LHCN-M2 (cell line): Measurements from ENCODE around the gene KLRG1. TPM values are rescaled to one million over a fixed set of nuclear protein-coding genes. Genes with fewer than 3 reads are reported as not detected.

Experiments used
- DNase-seq: peaks from one replicate; pipeline ENCODE4 v3.0.0-alpha.2; 2012; ENCODE audit warnings: low read depth
- total RNA-seq: library from RNA; depleted of rRNA; stranded (reverse); fragments of >200 nt; gene quantifications from 2 replicates; pipeline ENCODE4 v1.2.3, GENCODE V29; 2014; rRNA removed

KLRG1 gene
- total RNA-seq, 1 experiment from 2014 or later = 0.52 TPM

GRCh38 chr12:9040484-9041186, 51.3 kb downstream of the KLRG1 start:
- no peak for DNase-seq

- DNase-seq = peak; percentile 62
Measured at GRCh38 chr12:9041321-9041720, 52.0 kb downstream of the KLRG1 start.

- no peak for DNase-seq
Measured at GRCh38 chr12:9043766-9044165, 54.4 kb downstream of the KLRG1 start.

- no peak for DNase-seq
Measured at GRCh38 chr12:9047105-9047504, 57.8 kb downstream of the KLRG1 start.

GRCh38 chr12:9048930-9049329, 59.6 kb downstream of the KLRG1 start:
- no peak for DNase-seq

GRCh38 chr12:9049520-9050133, 60.3 kb downstream of the KLRG1 start:
- peak; percentile 47 for DNase-seq

GRCh38 chr12:9050521-9051157, 61.3 kb downstream of the KLRG1 start:
- no peak for DNase-seq

GRCh38 chr12:9051158-9051550, 61.8 kb downstream of the KLRG1 start:
- DNase-seq = peak; percentile 9

- no peak for DNase-seq
Measured at GRCh38 chr12:9052610-9053009, 63.3 kb downstream of the KLRG1 start.

Other genes with a start within 250 kb of the KLRG1 start
- not detected in 2 replicates for gene A2ML1, start 166.9 kb upstream of the KLRG1 start, total RNA-seq
- gene PHC1, start 75.0 kb upstream of the KLRG1 start, total RNA-seq = 11.6 and 18.7 TPM in 2 replicates
- 149 and 156 TPM in 2 replicates for gene M6PR, start 39.9 kb upstream of the KLRG1 start, total RNA-seq
- gene A2M, start 126.4 kb downstream of the KLRG1 start, total RNA-seq = 0.06 TPM in 1 of 2 replicates, not detected in the other
- gene PZP, start 218.8 kb downstream of the KLRG1 start, total RNA-seq = not detected in 2 replicates